Esophagus muscularis mucosa (tissue), 3 donors: ENCODE measurements around the gene LGALS3BP.

ENCODE experiments used
- EP300 ChIP-seq: sonication (generic); formaldehyde crosslinking; IDR thresholded peaks from one replicate; pipeline ENCODE4 v1.6.1; 2017; ENCODE audit warnings: antibody characterized with exemption
- TF ChIP-seq, protein P1 (sequence below), 3 experiments: fragments of 200-600 bp in 2 of 3; fragments of 450-650 bp in 1 of 3; sonication (generic) in 2 of 3; IDR thresholded peaks; one replicate each; pipeline ENCODE4 v1.5.1; 2017 to 2019; ENCODE audit warnings: antibody characterized with exemption in 3 of 3, mild to moderate bottlenecking in 2 of 3, moderate library complexity in 1 of 3

DNA sequence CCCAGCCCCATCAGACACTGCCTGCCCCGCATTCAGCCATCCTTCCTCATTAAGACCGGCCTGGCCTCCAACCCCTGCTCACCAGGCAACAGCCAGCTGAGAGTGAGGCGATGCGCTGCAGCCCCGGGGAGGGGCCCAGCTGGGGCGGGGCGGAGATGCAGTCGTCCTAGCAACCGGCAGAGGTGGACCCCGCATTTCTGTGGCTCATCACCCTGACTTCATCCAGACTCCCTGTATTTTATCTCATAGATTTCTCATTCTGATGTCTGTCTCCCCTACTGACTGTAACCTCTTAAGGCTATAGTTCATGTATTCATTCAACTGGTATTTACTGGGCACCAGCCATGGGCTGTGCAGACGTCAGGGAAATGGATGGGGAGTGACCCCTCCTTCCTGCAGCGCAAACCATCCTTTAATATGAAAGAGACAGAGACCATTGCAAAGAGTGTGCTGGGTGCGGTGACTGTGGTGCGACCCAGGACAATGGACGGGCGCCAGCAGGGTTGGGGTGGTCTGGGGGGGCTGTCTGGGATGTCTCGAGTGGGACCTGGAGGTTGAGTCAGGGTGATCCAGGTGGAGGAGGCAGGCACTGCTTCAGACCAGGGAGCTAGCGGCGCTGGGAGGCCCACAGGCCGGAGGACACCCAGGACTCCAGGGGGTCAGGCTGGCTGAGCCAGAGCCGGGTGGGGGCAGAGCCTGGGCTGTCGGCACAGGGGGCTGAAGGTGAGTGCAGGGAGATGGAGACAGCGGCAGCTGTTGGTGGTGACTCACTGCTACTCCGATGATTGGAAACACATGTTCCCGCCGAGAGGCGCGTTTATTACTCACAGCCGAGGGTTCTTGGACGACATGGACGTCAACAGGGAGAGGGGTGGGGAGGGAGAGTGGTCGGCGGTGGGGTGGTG is 44.1 kb downstream of the LGALS3BP start:
- no peak for TF ChIP-seq EP300
- TF ChIP-seq, protein P1, sequence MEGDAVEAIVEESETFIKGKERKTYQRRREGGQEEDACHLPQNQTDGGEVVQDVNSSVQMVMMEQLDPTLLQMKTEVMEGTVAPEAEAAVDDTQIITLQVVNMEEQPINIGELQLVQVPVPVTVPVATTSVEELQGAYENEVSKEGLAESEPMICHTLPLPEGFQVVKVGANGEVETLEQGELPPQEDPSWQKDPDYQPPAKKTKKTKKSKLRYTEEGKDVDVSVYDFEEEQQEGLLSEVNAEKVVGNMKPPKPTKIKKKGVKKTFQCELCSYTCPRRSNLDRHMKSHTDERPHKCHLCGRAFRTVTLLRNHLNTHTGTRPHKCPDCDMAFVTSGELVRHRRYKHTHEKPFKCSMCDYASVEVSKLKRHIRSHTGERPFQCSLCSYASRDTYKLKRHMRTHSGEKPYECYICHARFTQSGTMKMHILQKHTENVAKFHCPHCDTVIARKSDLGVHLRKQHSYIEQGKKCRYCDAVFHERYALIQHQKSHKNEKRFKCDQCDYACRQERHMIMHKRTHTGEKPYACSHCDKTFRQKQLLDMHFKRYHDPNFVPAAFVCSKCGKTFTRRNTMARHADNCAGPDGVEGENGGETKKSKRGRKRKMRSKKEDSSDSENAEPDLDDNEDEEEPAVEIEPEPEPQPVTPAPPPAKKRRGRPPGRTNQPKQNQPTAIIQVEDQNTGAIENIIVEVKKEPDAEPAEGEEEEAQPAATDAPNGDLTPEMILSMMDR (IDR thresholded peaks at IDR 0.05): no peak
